K562 (cell line): ENCODE data around the gene USP19. TPM values are rescaled to one million over a fixed set of nuclear protein-coding genes. Genes with fewer than 3 reads are reported as not detected.

Experiments
- ARID2 ChIP-seq: fragments of 450-650 bp; IDR thresholded peaks from 2 replicates; pipeline ENCODE4 v1.6.1; 2017; ENCODE audit warnings: antibody characterized with exemption, mild to moderate bottlenecking
- CBX1 ChIP-seq: sonication (generic); IDR thresholded peaks from 2 replicates; pipeline ENCODE4 v1.6.1; 2016; ENCODE audit warnings: antibody characterized with exemption, low read depth, mild to moderate bottlenecking
- CREB1 ChIP-seq, 2 experiments: sonication (generic) in 1 of 2; formaldehyde crosslinking in 1 of 2; IDR thresholded peaks; 2 replicates each; pipeline versions ENCODE4 v1.6.1 to v1.8.0; 2012 to 2022; ENCODE audit warnings: inconsistent platforms in 1 of 2, mild to moderate bottlenecking in 1 of 2, missing genetic modification reagents in 1 of 2, moderate library complexity in 1 of 2
- EGR1 ChIP-seq: fragments of 450-650 bp; conservative IDR thresholded peaks from 2 replicates; pipeline ENCODE4 v1.6.1; 2017; ENCODE audit warnings: mild to moderate bottlenecking
- ELF2 ChIP-seq: fragments of 250-450 bp; sonication (Bioruptor Pico); IDR thresholded peaks from 2 replicates; pipeline ENCODE4 v1.5.0; 2021; ENCODE audit warnings: mild to moderate bottlenecking
- EP400 ChIP-seq: fragments of 450-650 bp; IDR thresholded peaks from 2 replicates; pipeline ENCODE4 v1.6.1; 2017; ENCODE audit warnings: antibody characterized with exemption, mild to moderate bottlenecking, moderate library complexity
- FUS ChIP-seq: fragments of 200-400 bp; formaldehyde crosslinking; optimal IDR thresholded peaks from 2 replicates; pipeline ENCODE3; 2017; ENCODE audit warnings: low read depth, low read length
- GABPB1 ChIP-seq: sonication (generic); formaldehyde crosslinking; IDR thresholded peaks from 2 replicates; pipeline ENCODE4 v1.8.0; 2022; ENCODE audit warnings: mild to moderate bottlenecking, missing genetic modification reagents
- HEY1 ChIP-seq: fragments of 250-450 bp; sonication (Bioruptor Pico); IDR thresholded peaks from 2 replicates; pipeline ENCODE4 v1.5.0; 2020; ENCODE audit warnings: mild to moderate bottlenecking, moderate library complexity, borderline replicate concordance
- HMG20A ChIP-seq: fragments of 450-650 bp; formaldehyde crosslinking; conservative IDR thresholded peaks from 2 replicates; pipeline ENCODE4 v1.4.0; 2020; ENCODE audit warnings: mild to moderate bottlenecking, mixed read lengths
- HMG20B ChIP-seq: fragments of 250-450 bp; sonication (Bioruptor Pico); IDR thresholded peaks from 2 replicates; pipeline ENCODE4 v1.5.0; 2021; ENCODE audit warnings: mild to moderate bottlenecking
- HNRNPL ChIP-seq: fragments of 200-400 bp; formaldehyde crosslinking; IDR thresholded peaks from 2 replicates; pipeline ENCODE4 v1.6.1; 2017; ENCODE audit warnings: low read depth, mild to moderate bottlenecking, low read length
- JUN ChIP-seq, 2 experiments: sonication (generic) in 1 of 2; formaldehyde crosslinking in 1 of 2; IDR thresholded peaks; 2 replicates each; pipeline versions ENCODE4 v1.6.1 to v1.8.0; 2012 to 2022; ENCODE audit warnings: borderline replicate concordance in 2 of 2, mild to moderate bottlenecking in 2 of 2, improper control_type of control experiment in 1 of 2, low read depth in 1 of 2, low read length in 1 of 2, missing genetic modification reagents in 1 of 2
- KLF16 ChIP-seq: IDR thresholded peaks from 2 replicates; pipeline ENCODE4 v1.6.1; 2016; ENCODE audit warnings: antibody characterized with exemption
- POLR2G ChIP-seq: fragments of 200-400 bp; formaldehyde crosslinking; IDR thresholded peaks from 2 replicates; pipeline ENCODE4 v1.6.1; 2017; ENCODE audit warnings: low read depth, mild to moderate bottlenecking, antibody characterized with exemption, low read length, moderate library complexity
- RFX5 ChIP-seq: IDR thresholded peaks from 2 replicates; pipeline ENCODE4 v1.6.1; 2011; ENCODE audit warnings: low read depth, mild to moderate bottlenecking, improper control_type of control experiment, low read length
- SMAD4 ChIP-seq: fragments of 250-450 bp; sonication (Bioruptor Pico); conservative IDR thresholded peaks from 2 replicates; pipeline ENCODE4 v1.8.0; 2021; ENCODE audit warnings: inconsistent platforms, mild to moderate bottlenecking, moderate library complexity
- SOX6 ChIP-seq: fragments of 450-650 bp; IDR thresholded peaks from 2 replicates; pipeline ENCODE4 v1.6.1; 2014; ENCODE audit warnings: mild to moderate bottlenecking
- SRSF9 ChIP-seq: fragments of 200-400 bp; formaldehyde crosslinking; IDR thresholded peaks from 2 replicates; pipeline ENCODE4 v1.6.1; 2017; ENCODE audit warnings: low read depth, low read length, borderline replicate concordance
- ZFP1 ChIP-seq: fragments of 450-650 bp; formaldehyde crosslinking; IDR thresholded peaks from 2 replicates; pipeline ENCODE4 v1.4.0; 2020; ENCODE audit warnings: mild to moderate bottlenecking, mixed read lengths
- ZFX ChIP-seq: sonication (generic); formaldehyde crosslinking; IDR thresholded peaks from 2 replicates; pipeline ENCODE4 v1.8.0; 2022; ENCODE audit warnings: mild to moderate bottlenecking, missing genetic modification reagents, moderate library complexity
- ZNF583 ChIP-seq: fragments of 250-450 bp; sonication (Bioruptor Pico); IDR thresholded peaks from 2 replicates; pipeline ENCODE4 v1.4.0; 2020
- ZNF699 ChIP-seq: fragments of 250-450 bp; sonication (Bioruptor Pico); IDR thresholded peaks from 2 replicates; pipeline ENCODE4 v1.8.0; 2021; ENCODE audit warnings: mild to moderate bottlenecking, moderate library complexity; ENCODE audit not compliant: insufficient replicate concordance
- ZZZ3 ChIP-seq: fragments of 450-650 bp; IDR thresholded peaks from 2 replicates; pipeline ENCODE4 v1.6.1; 2016; ENCODE audit warnings: antibody characterized with exemption, mild to moderate bottlenecking, moderate library complexity
- polyA plus RNA-seq, 8 experiments: library from polyadenylated mRNA; depleted of rRNA in 4 of 8; stranded (reverse) in 5 of 8; unstranded in 3 of 8; fragments of >200 nt; fragmentation: Nextera tagmentation in 2 of 8; fragmentation: Illumina TruSeq in 1 of 8; extraction: Ambion mirVana in 2 of 8; extraction: Trizol in 1 of 8; gene quantifications; 2 replicates each; pipeline versions ENCODE4 v1.2.1 to v1.2.3, GENCODE V29; 2011 to 2014; ENCODE audit warnings: inconsistent platforms in 1 of 8, missing spikeins in 1 of 8
- total RNA-seq, 7 experiments: library from RNA; depleted of rRNA in 6 of 7; stranded (reverse); fragments of >200 nt in 6 of 7; fragmentation: Illumina TruSeq in 2 of 7; extraction: Trizol in 2 of 7; gene quantifications; 2 replicates each; pipeline versions ENCODE4 v1.2.1 to v1.2.3, GENCODE V29; 2011 to 2021; ENCODE audit warnings: low replicate concordance in 1 of 7
- TF ChIP-seq, protein P1 (sequence below): fragments of 450-650 bp; IDR thresholded peaks from 2 replicates; pipeline ENCODE4 v1.6.1; 2017; ENCODE audit warnings: antibody characterized with exemption
- TF ChIP-seq, protein P2 (sequence below): fragments of 250-450 bp; sonication (Bioruptor Pico); IDR thresholded peaks from 2 replicates; pipeline ENCODE4 v1.5.0; 2022; ENCODE audit warnings: mild to moderate bottlenecking

USP19 gene
- total and polyA plus RNA-seq, 9 of the 15 experiments (the other 6 are each of a cell fraction or from before 2014, with no cell fraction given) = 0.24 to 65.9 (median 36.9) TPM

DNA sequence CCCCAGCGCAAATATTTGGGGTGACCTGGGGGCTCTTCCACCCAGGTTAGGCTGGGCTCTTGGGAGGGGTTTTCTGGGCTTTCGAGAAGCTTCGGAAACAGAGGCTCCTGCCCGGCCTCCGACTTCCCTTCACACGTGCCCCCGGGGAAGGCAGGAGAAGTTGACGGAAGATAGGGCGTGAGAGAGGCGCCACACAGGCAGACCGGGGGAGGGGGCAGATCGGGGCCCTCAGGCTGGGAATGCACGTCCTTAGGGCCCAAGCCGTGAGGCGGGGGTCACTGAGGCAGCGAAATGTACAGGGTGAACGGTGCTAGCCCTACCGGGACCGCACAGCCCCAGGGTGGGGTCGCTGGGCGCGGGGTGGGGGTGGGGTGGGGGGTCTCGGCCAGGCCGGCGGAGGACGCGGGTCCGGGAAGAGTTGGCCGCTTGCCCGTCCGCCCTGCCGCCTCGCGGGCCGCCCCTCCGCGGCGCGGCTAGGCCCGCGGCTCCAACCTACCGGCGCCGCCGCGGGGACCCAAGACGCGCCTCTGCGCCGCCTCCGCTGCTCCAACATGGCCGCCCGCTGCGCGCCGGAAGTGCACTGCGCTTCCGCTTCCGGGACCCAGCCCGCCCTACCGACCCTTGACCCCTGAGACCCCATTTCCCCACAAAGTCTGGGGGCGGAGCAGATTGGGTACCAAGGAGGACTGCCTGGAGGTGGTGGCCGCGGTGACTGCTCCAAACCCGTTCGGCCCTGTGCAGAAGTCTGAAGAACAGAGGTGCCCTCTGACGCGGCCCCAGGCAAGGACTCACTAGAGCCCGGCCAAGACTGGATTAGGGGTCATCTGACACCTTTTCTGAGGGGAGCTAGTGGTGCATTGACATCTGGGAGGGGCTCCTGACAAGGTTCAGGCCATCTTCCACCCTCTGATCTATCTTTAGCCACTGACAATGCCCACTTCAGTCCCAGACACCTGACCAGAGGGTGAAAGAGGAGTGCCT is 45.4 kb upstream of the USP19 start, which contains the start of gene CCDC71 (continued):
- TF ChIP-seq, protein P1, sequence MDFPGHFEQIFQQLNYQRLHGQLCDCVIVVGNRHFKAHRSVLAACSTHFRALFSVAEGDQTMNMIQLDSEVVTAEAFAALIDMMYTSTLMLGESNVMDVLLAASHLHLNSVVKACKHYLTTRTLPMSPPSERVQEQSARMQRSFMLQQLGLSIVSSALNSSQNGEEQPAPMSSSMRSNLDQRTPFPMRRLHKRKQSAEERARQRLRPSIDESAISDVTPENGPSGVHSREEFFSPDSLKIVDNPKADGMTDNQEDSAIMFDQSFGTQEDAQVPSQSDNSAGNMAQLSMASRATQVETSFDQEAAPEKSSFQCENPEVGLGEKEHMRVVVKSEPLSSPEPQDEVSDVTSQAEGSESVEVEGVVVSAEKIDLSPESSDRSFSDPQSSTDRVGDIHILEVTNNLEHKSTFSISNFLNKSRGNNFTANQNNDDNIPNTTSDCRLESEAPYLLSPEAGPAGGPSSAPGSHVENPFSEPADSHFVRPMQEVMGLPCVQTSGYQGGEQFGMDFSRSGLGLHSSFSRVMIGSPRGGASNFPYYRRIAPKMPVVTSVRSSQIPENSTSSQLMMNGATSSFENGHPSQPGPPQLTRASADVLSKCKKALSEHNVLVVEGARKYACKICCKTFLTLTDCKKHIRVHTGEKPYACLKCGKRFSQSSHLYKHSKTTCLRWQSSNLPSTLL = no peak
- peak; percentile 41; the same call in 1 of the 2 replicates for TF ChIP-seq EP400
- peak; percentile 81; the same call in 1 of the 2 replicates for TF ChIP-seq ELF2 (CRISPR knock-in tag)
- peak; percentile 73 for TF ChIP-seq CBX1
- peak; percentile 95 for TF ChIP-seq GABPB1
- TF ChIP-seq ARID2 = no peak
- no peak for TF ChIP-seq CREB1 (IDR thresholded peaks at IDR 0.05)
- no peak for TF ChIP-seq CREB1 (CRISPR knock-in tag; IDR thresholded peaks at IDR 0.05)
- TF ChIP-seq ZFP1 = no peak
- no peak for TF ChIP-seq HEY1 (CRISPR knock-in tag)
- no peak for TF ChIP-seq FUS
- TF ChIP-seq POLR2G = peak; percentile 86
- TF ChIP-seq ZFX (CRISPR knock-in tag) = peak; percentile 46; the same call in 1 of the 2 replicates
- no peak for TF ChIP-seq RFX5
- no peak for TF ChIP-seq SOX6
- no peak for TF ChIP-seq SRSF9
- TF ChIP-seq EGR1 = peak; percentile 86
- no peak for TF ChIP-seq ZNF699
- TF ChIP-seq HMG20A (CRISPR knock-in tag) = no peak
- no peak for TF ChIP-seq HMG20B
- no peak for TF ChIP-seq ZZZ3
- peak; percentile 59 for TF ChIP-seq SMAD4 (CRISPR knock-in tag)
- no peak for TF ChIP-seq KLF16
- TF ChIP-seq HNRNPL = no peak
- TF ChIP-seq ZNF583 (CRISPR knock-in tag) = 0 out of 2 replicates have a peak, but pooled peaks have one; percentile 40
- TF ChIP-seq, protein P2, sequence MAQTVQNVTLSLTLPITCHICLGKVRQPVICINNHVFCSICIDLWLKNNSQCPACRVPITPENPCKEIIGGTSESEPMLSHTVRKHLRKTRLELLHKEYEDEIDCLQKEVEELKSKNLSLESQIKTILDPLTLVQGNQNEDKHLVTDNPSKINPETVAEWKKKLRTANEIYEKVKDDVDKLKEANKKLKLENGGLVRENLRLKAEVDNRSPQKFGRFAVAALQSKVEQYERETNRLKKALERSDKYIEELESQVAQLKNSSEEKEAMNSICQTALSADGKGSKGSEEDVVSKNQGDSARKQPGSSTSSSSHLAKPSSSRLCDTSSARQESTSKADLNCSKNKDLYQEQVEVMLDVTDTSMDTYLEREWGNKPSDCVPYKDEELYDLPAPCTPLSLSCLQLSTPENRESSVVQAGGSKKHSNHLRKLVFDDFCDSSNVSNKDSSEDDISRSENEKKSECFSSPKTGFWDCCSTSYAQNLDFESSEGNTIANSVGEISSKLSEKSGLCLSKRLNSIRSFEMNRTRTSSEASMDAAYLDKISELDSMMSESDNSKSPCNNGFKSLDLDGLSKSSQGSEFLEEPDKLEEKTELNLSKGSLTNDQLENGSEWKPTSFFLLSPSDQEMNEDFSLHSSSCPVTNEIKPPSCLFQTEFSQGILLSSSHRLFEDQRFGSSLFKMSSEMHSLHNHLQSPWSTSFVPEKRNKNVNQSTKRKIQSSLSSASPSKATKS = no peak
- TF ChIP-seq JUN (IDR thresholded peaks at IDR 0.05; ENCODE audit: borderline replicate concordance, low read depth, low read length) = no peak
- TF ChIP-seq JUN (CRISPR knock-in tag; IDR thresholded peaks at IDR 0.05; ENCODE audit: borderline replicate concordance) = no peak
